Anterior cingulate cortex (tissue), 58 donors: ENCODE data around the gene DLG2.

Experiments used
- DNase-seq, 58 donors: peaks; one replicate each; lab custom pipeline; 2025; lab: John Stamatoyannopoulos, UW

DLG2 gene

GRCh38 chr11:84452211-84452610 is 1174.9 kb downstream of the DLG2 start:
- no peak for DNase-seq

GRCh38 chr11:84438565-84438964 is 1188.6 kb downstream of the DLG2 start:
- no peak for DNase-seq

GRCh38 chr11:84437071-84437980 is 1189.8 kb downstream of the DLG2 start:
- DNase-seq: peak in 48 of 58 donors; percentile 3 to 67 (median 24)

- peak in 9 of 58 donors; percentile 1 to 29 (median 5) for DNase-seq
Measured at GRCh38 chr11:84430661-84431060, 1196.5 kb downstream of the DLG2 start.

GRCh38 chr11:84425673-84426072 is 1201.5 kb downstream of the DLG2 start:
- no peak for DNase-seq

GRCh38 chr11:84420271-84420670 is 1206.9 kb downstream of the DLG2 start:
- DNase-seq: no peak

GRCh38 chr11:84419616-84420015 is 1207.5 kb downstream of the DLG2 start:
- DNase-seq: no peak

- DNase-seq: no peak
Measured at GRCh38 chr11:84414920-84415319, 1212.2 kb downstream of the DLG2 start.

- DNase-seq: no peak
Measured at GRCh38 chr11:84413549-84413948, 1213.6 kb downstream of the DLG2 start.

- no peak for DNase-seq
Measured at GRCh38 chr11:84412862-84413261, 1214.3 kb downstream of the DLG2 start.

GRCh38 chr11:84408946-84409411 is 1218.2 kb downstream of the DLG2 start:
- DNase-seq: no peak

GRCh38 chr11:84407091-84407490 is 1220.1 kb downstream of the DLG2 start:
- no peak for DNase-seq

GRCh38 chr11:84398017-84398626 is 1229.0 kb downstream of the DLG2 start:
- peak in 2 of 58 donors; percentile 4 to 6 for DNase-seq

- no peak for DNase-seq
Measured at GRCh38 chr11:84396521-84396920, 1230.6 kb downstream of the DLG2 start.

GRCh38 chr11:84390441-84391078 is 1236.6 kb downstream of the DLG2 start:
- no peak for DNase-seq

GRCh38 chr11:84389696-84390095 is 1237.4 kb downstream of the DLG2 start:
- DNase-seq: no peak

GRCh38 chr11:84384731-84385130 is 1242.4 kb downstream of the DLG2 start:
- peak in 37 of 58 donors; percentile 1 to 69 (median 28) for DNase-seq

GRCh38 chr11:84383576-84383975 is 1243.6 kb downstream of the DLG2 start:
- peak in 4 of 58 donors; percentile 1 to 6 (median 4) for DNase-seq

GRCh38 chr11:84381666-84382065 is 1245.5 kb downstream of the DLG2 start:
- DNase-seq: no peak

GRCh38 chr11:84372381-84372950 is 1254.7 kb downstream of the DLG2 start:
- DNase-seq: no peak

GRCh38 chr11:84358034-84358433 is 1269.1 kb downstream of the DLG2 start:
- no peak for DNase-seq
